Chondrocyte (in vitro differentiated cells): Measurements from ENCODE around the gene HS6ST2. TPM values are rescaled to one million over a fixed set of nuclear protein-coding genes. Genes with fewer than 3 reads are reported as not detected.

Experiments
- DNase-seq: peaks from one replicate; pipeline ENCODE4 v3.0.0; 2021; ENCODE audit warnings: mixed read lengths, low spot score
- H3K27ac Mint-ChIP-seq: one replicate; pipeline ENCODE4 v1.8.0; 2021; ENCODE audit warnings: mild to moderate bottlenecking, moderate library complexity, mixed read lengths; ENCODE audit not compliant: unreplicated experiment
- H3K27me3 Mint-ChIP-seq: 2 replicates; pipeline ENCODE4 v1.8.0; 2021; ENCODE audit warnings: low read depth, mixed read lengths
- H3K36me3 Mint-ChIP-seq: 2 replicates; pipeline ENCODE4 v1.8.0; 2021; ENCODE audit warnings: low read depth, mixed read lengths
- H3K4me1 Mint-ChIP-seq: 2 replicates; pipeline ENCODE4 v1.8.0; 2021; ENCODE audit warnings: low read depth, mild to moderate bottlenecking, mixed read lengths
- H3K4me3 Mint-ChIP-seq: one replicate; pipeline ENCODE4 v1.8.0; 2021; ENCODE audit warnings: mild to moderate bottlenecking, moderate library complexity, mixed read lengths; ENCODE audit not compliant: unreplicated experiment
- H3K9me3 Mint-ChIP-seq: 2 replicates; pipeline ENCODE4 v1.8.0; 2021; ENCODE audit warnings: low read depth, mixed read lengths
- CTCF ChIP-seq: fragments of 200-600 bp; sonication (generic); IDR thresholded peaks from 2 replicates; pipeline ENCODE4 v1.5.0; 2021; ENCODE audit warnings: antibody characterized with exemption, mild to moderate bottlenecking, moderate library complexity
- total RNA-seq: library from RNA; stranded (reverse); gene quantifications from 3 replicates; pipeline ENCODE4 v1.2.1, GENCODE V29; 2021

Gene HS6ST2
- total RNA-seq, 1 donor from 2014 or later, result 1.9 TPM

DNA sequence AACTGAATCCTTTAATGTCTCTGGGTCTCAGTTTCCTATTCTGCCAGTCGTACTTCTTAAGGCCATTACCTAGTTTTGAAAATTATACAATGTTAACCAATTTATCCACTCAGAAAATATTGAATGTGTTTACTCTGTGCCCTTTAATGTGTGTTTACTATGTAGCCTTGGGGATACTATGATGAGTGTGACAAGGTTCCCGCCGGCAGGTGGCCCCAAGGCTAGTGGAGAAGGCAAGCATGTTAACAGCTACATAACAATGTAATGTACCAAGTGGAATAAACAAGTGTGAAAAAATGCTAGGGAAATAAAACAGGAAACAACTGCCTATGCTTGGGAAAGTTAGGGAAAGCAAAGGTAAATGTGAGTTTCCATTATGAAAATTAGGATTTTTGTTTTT lies 282.3 kb downstream of the HS6ST2 start:
- H3K27ac Mint-ChIP-seq, result no peak overlapping the region
- no peak overlapping the region for H3K4me3 Mint-ChIP-seq
- no peak for TF ChIP-seq CTCF
- H3K9me3 Mint-ChIP-seq, result peaks cover 10% of the 10 kb centered on the region
- H3K36me3 Mint-ChIP-seq, result no peaks in the 10 kb centered on the region
- no peaks in the 10 kb centered on the region for H3K27me3 Mint-ChIP-seq
- no peaks in the 10 kb centered on the region for H3K4me1 Mint-ChIP-seq
- DNase-seq, result no peak

GRCh38 chrX:132673331-132673730 lies 285.1 kb downstream of the HS6ST2 start:
- H3K4me1 Mint-ChIP-seq, result no peaks in the 10 kb centered on the region

GRCh38 chrX:132671229-132671641 lies 287.2 kb downstream of the HS6ST2 start:
- no peak for TF ChIP-seq CTCF
- no peak for DNase-seq
- no peak overlapping the region for H3K27ac Mint-ChIP-seq
- no peak overlapping the region for H3K4me3 Mint-ChIP-seq
- H3K36me3 Mint-ChIP-seq, result no peaks in the 10 kb centered on the region
- no peaks in the 10 kb centered on the region for H3K27me3 Mint-ChIP-seq
- H3K9me3 Mint-ChIP-seq, result no peaks in the 10 kb centered on the region
- no peaks in the 10 kb centered on the region for H3K4me1 Mint-ChIP-seq

More at GRCh38 chrX:132673331-132673730, 285.1 kb downstream of the HS6ST2 start:
- no peak for DNase-seq
- no peak overlapping the region for H3K4me3 Mint-ChIP-seq
- H3K9me3 Mint-ChIP-seq, result no peaks in the 10 kb centered on the region
- no peak for TF ChIP-seq CTCF
- H3K27me3 Mint-ChIP-seq, result no peaks in the 10 kb centered on the region
- no peaks in the 10 kb centered on the region for H3K36me3 Mint-ChIP-seq
- H3K27ac Mint-ChIP-seq, result no peak overlapping the region

- no peak for TF ChIP-seq CTCF
- Mint-ChIP-seq H3K27ac (no peak overlapping the region), H3K4me3 (no peak overlapping the region), H3K27me3 (no peaks in the 10 kb centered on the region), H3K4me1 (no peaks in the 10 kb centered on the region), H3K36me3 (no peaks in the 10 kb centered on the region), H3K9me3 (no peaks in the 10 kb centered on the region)
- DNase-seq, result no peak
Measured at GRCh38 chrX:132669142-132669541, 289.3 kb downstream of the HS6ST2 start.

GRCh38 chrX:132668178-132668577 lies 290.3 kb downstream of the HS6ST2 start:
- DNase-seq, result no peak
- Mint-ChIP-seq H3K36me3 (no peaks in the 10 kb centered on the region), H3K4me1 (no peaks in the 10 kb centered on the region), H3K4me3 (no peak overlapping the region), H3K9me3 (no peaks in the 10 kb centered on the region), H3K27me3 (no peaks in the 10 kb centered on the region), H3K27ac (no peak overlapping the region)
- TF ChIP-seq CTCF, result no peak
